Endodermal cell (in vitro differentiated cells): ENCODE measurements around the gene MYCBP2. TPM values are rescaled to one million over a fixed set of nuclear protein-coding genes. Genes with fewer than 3 reads are reported as not detected.
A peak's percentile ranks its signal among the peaks of the same experiment; 100 is the strongest.
"Not testable (repeated sequence)": the region's sequence is repeated elsewhere in the genome, so short reads cannot be mapped to it uniquely, and the experiment has no call there.

ENCODE experiments used
- DNase-seq: peaks from one replicate; pipeline ENCODE4 v3.0.0-alpha.2; 2017
- H3K27ac ChIP-seq: 2 replicates; pipeline ENCODE4 v1.5.1; 2013; ENCODE audit warnings: mild to moderate bottlenecking, low read depth, low read length, moderate library complexity
- H3K27me3 ChIP-seq: 2 replicates; pipeline ENCODE4 v1.6.1; 2013; ENCODE audit warnings: mild to moderate bottlenecking, low read length, moderate library complexity; ENCODE audit not compliant: insufficient read depth, control insufficient read depth, poor library complexity, severe bottlenecking
- H3K36me3 ChIP-seq: 2 replicates; pipeline ENCODE4 v1.7.0; 2013; ENCODE audit warnings: mild to moderate bottlenecking, low read length, moderate library complexity; ENCODE audit not compliant: control insufficient read depth, insufficient read depth
- H3K4me1 ChIP-seq: one replicate; pipeline ENCODE4 v1.7.0; 2013; ENCODE audit warnings: low read length; ENCODE audit not compliant: control insufficient read depth, insufficient read depth
- H3K4me3 ChIP-seq: 2 replicates; pipeline ENCODE4 v1.5.1; 2013; ENCODE audit warnings: mild to moderate bottlenecking, low read length, moderate library complexity
- H3K9ac ChIP-seq: 2 replicates; pipeline ENCODE4 v1.6.1; 2013; ENCODE audit warnings: mild to moderate bottlenecking, low read length, moderate library complexity; ENCODE audit not compliant: poor library complexity, severe bottlenecking; ENCODE audit errors: extremely low read depth
- H3K9me3 ChIP-seq: 2 replicates; pipeline ENCODE4 v1.6.1; 2013; ENCODE audit warnings: mild to moderate bottlenecking, low read length, moderate library complexity; ENCODE audit not compliant: control insufficient read depth
- H3K27ac Mint-ChIP-seq: 2 replicates; pipeline ENCODE4 v1.8.0; 2020; ENCODE audit warnings: mixed read lengths
- H3K27me3 Mint-ChIP-seq: 2 replicates; pipeline ENCODE4 v1.8.0; 2021; ENCODE audit warnings: mild to moderate bottlenecking, mixed read lengths; ENCODE audit not compliant: insufficient read depth
- H3K36me3 Mint-ChIP-seq: 2 replicates; pipeline ENCODE4 v1.8.0; 2020; ENCODE audit warnings: low read depth, mixed read lengths
- H3K4me1 Mint-ChIP-seq: 2 replicates; pipeline ENCODE4 v1.8.0; 2020; ENCODE audit warnings: mixed read lengths
- H3K4me3 Mint-ChIP-seq: 2 replicates; pipeline ENCODE4 v1.8.0; 2020; ENCODE audit warnings: mild to moderate bottlenecking, moderate library complexity, mixed read lengths
- H3K9me3 Mint-ChIP-seq: 2 replicates; pipeline ENCODE4 v1.8.0; 2020; ENCODE audit warnings: mild to moderate bottlenecking, mixed read lengths
- WGBS, 2 experiments: methylation state at CpG; one replicate each; pipeline versions ENCODE4 v1.1.5 to v1.1.7; 2013; ENCODE audit warnings: missing lambda C conversion rate in 2 of 2, mixed read lengths in 1 of 2; ENCODE audit not compliant: insufficient coverage in 1 of 2, insufficient read length in 1 of 2; 5-methylcytosine and 5-hydroxymethylcytosine counted together
- total RNA-seq, 2 donors: library from RNA; stranded (reverse); fragmentation: NEBNext Ultra II Directional in 1 of 2; extraction: Animal tissue kit (Norgen Biotek cat#: 25700) in 1 of 2; gene quantifications; 2 replicates in 1 of 2; 3 replicates in 1 of 2; pipeline ENCODE4 v1.2.1, GENCODE V29; 2021
- TF ChIP-seq, protein P1 (sequence below): fragments of 200-600 bp; sonication (generic); conservative IDR thresholded peaks from 2 replicates; pipeline ENCODE4 v1.5.0; 2021; ENCODE audit warnings: antibody characterized with exemption, mild to moderate bottlenecking

The MYCBP2 gene
- total RNA-seq, 2 donors from 2014 or later: 32.5 to 32.9 TPM

DNA sequence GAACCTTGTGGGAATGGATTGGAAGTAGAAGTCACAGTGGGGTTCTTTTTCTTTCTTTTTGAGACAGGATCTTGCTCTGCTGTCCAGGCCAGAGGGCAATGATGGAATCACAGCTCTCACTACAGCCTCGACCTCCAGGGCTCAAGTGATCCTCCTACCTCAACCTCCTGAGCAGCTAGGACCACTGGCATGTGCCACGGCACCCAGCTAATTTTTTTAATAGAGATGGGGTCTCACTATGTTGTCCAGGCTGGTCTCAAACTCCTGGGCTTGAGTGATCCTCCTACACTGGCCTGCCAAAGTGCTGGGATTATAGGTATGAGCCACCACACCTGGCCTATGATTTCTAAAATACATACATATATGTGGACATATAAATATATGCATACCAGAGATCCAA lies 111.4 kb downstream of the MYCBP2 start:
- Histone ChIP-seq H3K27me3 (no peaks in the 10 kb centered on the region), H3K4me1 (peaks cover 4% of the 10 kb centered on the region), H3K9ac (no peak overlapping the region), H3K27ac (no peak overlapping the region), H3K4me3 (no peak overlapping the region), H3K36me3 (peaks cover 38% of the 10 kb centered on the region), H3K9me3 (no peaks in the 10 kb centered on the region)
- TF ChIP-seq, protein P1, sequence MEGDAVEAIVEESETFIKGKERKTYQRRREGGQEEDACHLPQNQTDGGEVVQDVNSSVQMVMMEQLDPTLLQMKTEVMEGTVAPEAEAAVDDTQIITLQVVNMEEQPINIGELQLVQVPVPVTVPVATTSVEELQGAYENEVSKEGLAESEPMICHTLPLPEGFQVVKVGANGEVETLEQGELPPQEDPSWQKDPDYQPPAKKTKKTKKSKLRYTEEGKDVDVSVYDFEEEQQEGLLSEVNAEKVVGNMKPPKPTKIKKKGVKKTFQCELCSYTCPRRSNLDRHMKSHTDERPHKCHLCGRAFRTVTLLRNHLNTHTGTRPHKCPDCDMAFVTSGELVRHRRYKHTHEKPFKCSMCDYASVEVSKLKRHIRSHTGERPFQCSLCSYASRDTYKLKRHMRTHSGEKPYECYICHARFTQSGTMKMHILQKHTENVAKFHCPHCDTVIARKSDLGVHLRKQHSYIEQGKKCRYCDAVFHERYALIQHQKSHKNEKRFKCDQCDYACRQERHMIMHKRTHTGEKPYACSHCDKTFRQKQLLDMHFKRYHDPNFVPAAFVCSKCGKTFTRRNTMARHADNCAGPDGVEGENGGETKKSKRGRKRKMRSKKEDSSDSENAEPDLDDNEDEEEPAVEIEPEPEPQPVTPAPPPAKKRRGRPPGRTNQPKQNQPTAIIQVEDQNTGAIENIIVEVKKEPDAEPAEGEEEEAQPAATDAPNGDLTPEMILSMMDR: no peak
- 94% methylated on average over 2 of the region's 2 CpGs; no CpG with 5 or more reads in 1 of the 2 experiments for WGBS, 2 experiments
- no peak for DNase-seq
- Mint-ChIP-seq H3K4me3 (no peak overlapping the region), H3K4me1 (peaks cover 1% of the 10 kb centered on the region), H3K9me3 (no peaks in the 10 kb centered on the region), H3K36me3 (peaks cover 18% of the 10 kb centered on the region), H3K27ac (no peak overlapping the region), H3K27me3 (no peaks in the 10 kb centered on the region)

DNA sequence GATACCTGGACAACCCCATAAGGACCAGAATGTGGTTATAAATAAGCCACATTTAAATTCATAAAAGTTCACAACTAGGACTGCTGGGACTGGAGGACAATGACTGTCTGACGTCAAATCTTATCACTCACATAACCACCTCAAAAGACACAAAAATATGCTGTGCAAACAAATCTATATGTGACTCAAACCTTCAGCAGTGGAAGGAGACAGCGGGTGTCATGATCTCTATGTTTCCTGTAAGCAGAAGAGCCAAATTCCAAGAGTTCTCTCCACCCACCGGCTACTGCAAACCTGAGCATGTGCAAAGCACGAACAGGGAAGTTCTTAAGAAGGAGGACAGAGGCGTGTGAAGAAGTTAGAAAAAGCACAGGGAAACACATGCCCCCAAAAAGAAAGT lies 113.2 kb downstream of the MYCBP2 start:
- Histone ChIP-seq H3K4me3 (no peak overlapping the region), H3K9ac (no peak overlapping the region), H3K9me3 (no peaks in the 10 kb centered on the region), H3K27ac (no peak overlapping the region), H3K4me1 (peaks cover 4% of the 10 kb centered on the region), H3K36me3 (peaks cover 40% of the 10 kb centered on the region), H3K27me3 (no peaks in the 10 kb centered on the region)
- 94 to 96% methylated on average over 2 to 5 of the region's 5 CpGs for WGBS, 2 experiments
- H3K9me3 Mint-ChIP-seq: no peaks in the 10 kb centered on the region
- H3K4me1 Mint-ChIP-seq: peaks cover 1% of the 10 kb centered on the region
- TF ChIP-seq, protein P1: no peak
- no peak for DNase-seq
- H3K4me3 Mint-ChIP-seq: no peak overlapping the region
- H3K27ac Mint-ChIP-seq: peak overlapping the region; percentile 59
- peaks cover 24% of the 10 kb centered on the region for H3K36me3 Mint-ChIP-seq
- H3K27me3 Mint-ChIP-seq: no peaks in the 10 kb centered on the region

DNA sequence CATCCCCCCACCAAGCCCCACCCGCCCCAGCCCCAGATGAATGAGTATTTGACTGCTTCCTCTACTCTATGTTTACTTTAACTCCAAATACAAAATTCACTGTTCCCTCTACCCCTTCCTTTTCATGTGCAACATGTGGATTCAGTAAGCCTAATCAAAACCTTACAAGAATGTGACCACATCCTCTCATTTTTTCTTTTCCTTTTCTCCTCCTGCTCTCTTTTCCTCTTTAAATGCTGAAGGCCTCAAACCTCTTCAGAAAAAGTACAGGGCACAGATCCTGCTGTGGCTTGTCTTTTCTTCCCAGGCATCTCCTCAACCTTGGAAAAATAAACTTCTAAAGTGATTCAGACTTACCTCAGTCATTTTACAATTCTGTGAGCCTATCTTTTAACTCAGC lies 119.0 kb downstream of the MYCBP2 start:
- Histone ChIP-seq H3K9ac (no peak overlapping the region), H3K9me3 (no peaks in the 10 kb centered on the region), H3K27me3 (no peaks in the 10 kb centered on the region), H3K27ac (no peak overlapping the region), H3K4me1 (no peaks in the 10 kb centered on the region), H3K4me3 (no peak overlapping the region), H3K36me3 (peaks cover 12% of the 10 kb centered on the region)
- H3K36me3 Mint-ChIP-seq: peaks cover 22% of the 10 kb centered on the region
- H3K4me1 Mint-ChIP-seq: peaks cover 3% of the 10 kb centered on the region
- peak overlapping the region; percentile 24 for H3K27ac Mint-ChIP-seq
- H3K27me3 Mint-ChIP-seq: no peaks in the 10 kb centered on the region
- 80 to 96% methylated on average over 1 of the region's 1 CpG for WGBS, 2 experiments
- peaks cover 5% of the 10 kb centered on the region for H3K9me3 Mint-ChIP-seq
- no peak overlapping the region for H3K4me3 Mint-ChIP-seq
- no peak for DNase-seq
- TF ChIP-seq, protein P1: no peak

DNA sequence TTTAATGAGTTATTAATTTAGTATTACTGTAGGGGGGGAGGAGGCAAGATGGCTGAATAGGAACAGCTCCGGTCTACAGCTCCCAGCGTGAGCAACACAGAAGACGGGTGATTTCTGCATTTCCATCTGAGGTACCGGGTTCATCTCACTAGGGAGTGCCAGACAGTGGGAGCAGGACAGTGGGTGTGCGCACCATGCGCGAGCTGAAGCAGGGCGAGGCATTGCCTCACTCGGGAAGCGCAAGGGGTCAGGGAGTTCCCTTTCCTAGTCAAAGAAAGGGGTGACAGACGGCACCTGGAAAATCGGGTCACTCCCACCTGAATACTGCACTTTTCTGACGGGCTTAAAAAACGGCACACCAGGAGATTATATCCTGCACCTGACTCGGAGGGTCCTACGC lies 127.9 kb downstream of the MYCBP2 start:
- peaks cover 13% of the 10 kb centered on the region for H3K36me3 ChIP-seq
- not testable (repeated sequence) for H3K4me1 ChIP-seq, DNase-seq, H3K9me3 ChIP-seq, H3K27me3 Mint-ChIP-seq, H3K4me1 Mint-ChIP-seq, H3K4me3 Mint-ChIP-seq, H3K27me3 ChIP-seq, H3K4me3 ChIP-seq, H3K9ac ChIP-seq, H3K27ac Mint-ChIP-seq, H3K27ac ChIP-seq
- 94 to 100% methylated on average over 1 to 15 of the region's 16 CpGs for WGBS, 2 experiments
- peaks cover 19% of the 10 kb centered on the region for H3K9me3 Mint-ChIP-seq
- H3K36me3 Mint-ChIP-seq: peaks cover 20% of the 10 kb centered on the region
